ENCODE results near the gene ATXN1. TPM values are rescaled to one million over a fixed set of nuclear protein-coding genes. Genes with fewer than 3 reads are reported as not detected.

The ATXN1 gene
- total RNA-seq, 1 donor from 2014 or later: 15.5 TPM

GRCh38 chr6:16684195-16684689 lies 77.0 kb downstream of the ATXN1 start:
- no peaks in the 10 kb centered on the region for H3K36me3 Mint-ChIP-seq (ENCODE audit: unreplicated experiment)
- TF ChIP-seq CTCF (IDR thresholded peaks at IDR 0.05; ENCODE audit: partially characterized antibody, unreplicated experiment): no peak
- H3K4me3 Mint-ChIP-seq (ENCODE audit: unreplicated experiment): no peak overlapping the region
- no peak overlapping the region for H3K27ac Mint-ChIP-seq (ENCODE audit: unreplicated experiment)
- DNase-seq: no peak
- H3K9me3 Mint-ChIP-seq (ENCODE audit: unreplicated experiment): no peaks in the 10 kb centered on the region
- H3K27me3 Mint-ChIP-seq (ENCODE audit: unreplicated experiment): no peaks in the 10 kb centered on the region
- no peaks in the 10 kb centered on the region for H3K4me1 Mint-ChIP-seq (ENCODE audit: low read depth, unreplicated experiment)

- Mint-ChIP-seq H3K36me3 (ENCODE audit: unreplicated experiment) (no peaks in the 10 kb centered on the region), H3K9me3 (ENCODE audit: unreplicated experiment) (no peaks in the 10 kb centered on the region), H3K4me3 (ENCODE audit: unreplicated experiment) (no peak overlapping the region), H3K27ac (ENCODE audit: unreplicated experiment) (no peak overlapping the region), H3K4me1 (ENCODE audit: low read depth, unreplicated experiment) (no peaks in the 10 kb centered on the region), H3K27me3 (ENCODE audit: unreplicated experiment) (no peaks in the 10 kb centered on the region)
- TF ChIP-seq CTCF (IDR thresholded peaks at IDR 0.05; ENCODE audit: partially characterized antibody, unreplicated experiment): no peak
- no peak for DNase-seq
Measured at GRCh38 chr6:16683641-16684194, 77.5 kb downstream of the ATXN1 start.

GRCh38 chr6:16681260-16681873 lies 79.9 kb downstream of the ATXN1 start:
- H3K9me3 Mint-ChIP-seq (ENCODE audit: unreplicated experiment): no peaks in the 10 kb centered on the region
- no peak overlapping the region for H3K4me3 Mint-ChIP-seq (ENCODE audit: unreplicated experiment)
- H3K4me1 Mint-ChIP-seq (ENCODE audit: low read depth, unreplicated experiment): no peaks in the 10 kb centered on the region
- H3K27me3 Mint-ChIP-seq (ENCODE audit: unreplicated experiment): no peaks in the 10 kb centered on the region
- H3K36me3 Mint-ChIP-seq (ENCODE audit: unreplicated experiment): no peaks in the 10 kb centered on the region
- TF ChIP-seq CTCF (IDR thresholded peaks at IDR 0.05; ENCODE audit: partially characterized antibody, unreplicated experiment): no peak
- no peak for DNase-seq
- H3K27ac Mint-ChIP-seq (ENCODE audit: unreplicated experiment): no peak overlapping the region

GRCh38 chr6:16679050-16679449 lies 82.2 kb downstream of the ATXN1 start:
- no peaks in the 10 kb centered on the region for H3K36me3 Mint-ChIP-seq (ENCODE audit: unreplicated experiment)

More at GRCh38 chr6:16679050-16679449, 82.2 kb downstream of the ATXN1 start:
- no peaks in the 10 kb centered on the region for H3K27me3 Mint-ChIP-seq (ENCODE audit: unreplicated experiment)
- no peak overlapping the region for H3K4me3 Mint-ChIP-seq (ENCODE audit: unreplicated experiment)
- H3K27ac Mint-ChIP-seq (ENCODE audit: unreplicated experiment): no peak overlapping the region
- DNase-seq: no peak
- no peaks in the 10 kb centered on the region for H3K4me1 Mint-ChIP-seq (ENCODE audit: low read depth, unreplicated experiment)
- H3K9me3 Mint-ChIP-seq (ENCODE audit: unreplicated experiment): no peaks in the 10 kb centered on the region
- no peak for TF ChIP-seq CTCF (IDR thresholded peaks at IDR 0.05; ENCODE audit: partially characterized antibody, unreplicated experiment)
